HG02610 (cell line): ENCODE measurements around the gene TMEM198.

Source experiments
- ATAC-seq: cut with Tn5 transposase; IDR thresholded peaks from one replicate; pipeline ENCODE4 v1.9.1; 2021; ENCODE audit warnings: mild to moderate bottlenecking, moderate library complexity; ENCODE audit not compliant: unreplicated experiment

The TMEM198 gene

DNA sequence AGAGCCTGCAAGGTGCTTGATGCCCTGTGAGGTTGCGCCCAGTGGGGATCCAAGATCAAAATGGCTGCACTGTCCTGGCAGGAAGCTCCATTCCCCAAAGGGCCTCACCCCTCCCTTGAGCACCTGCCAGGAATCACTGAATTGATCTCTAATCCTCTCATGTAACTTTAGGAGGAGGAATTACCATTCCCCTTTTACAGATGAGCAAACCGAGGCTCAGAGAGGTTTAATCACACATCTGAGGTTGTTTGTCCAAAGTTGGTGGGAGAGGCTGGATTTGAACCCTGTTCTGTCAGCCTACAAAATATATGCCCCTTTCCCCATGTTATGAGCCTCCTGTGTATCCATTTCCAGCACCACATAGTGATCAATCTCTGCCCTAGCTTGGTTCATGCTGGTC, 19.0 kb upstream of the TMEM198 start:
- no peak for ATAC-seq

DNA sequence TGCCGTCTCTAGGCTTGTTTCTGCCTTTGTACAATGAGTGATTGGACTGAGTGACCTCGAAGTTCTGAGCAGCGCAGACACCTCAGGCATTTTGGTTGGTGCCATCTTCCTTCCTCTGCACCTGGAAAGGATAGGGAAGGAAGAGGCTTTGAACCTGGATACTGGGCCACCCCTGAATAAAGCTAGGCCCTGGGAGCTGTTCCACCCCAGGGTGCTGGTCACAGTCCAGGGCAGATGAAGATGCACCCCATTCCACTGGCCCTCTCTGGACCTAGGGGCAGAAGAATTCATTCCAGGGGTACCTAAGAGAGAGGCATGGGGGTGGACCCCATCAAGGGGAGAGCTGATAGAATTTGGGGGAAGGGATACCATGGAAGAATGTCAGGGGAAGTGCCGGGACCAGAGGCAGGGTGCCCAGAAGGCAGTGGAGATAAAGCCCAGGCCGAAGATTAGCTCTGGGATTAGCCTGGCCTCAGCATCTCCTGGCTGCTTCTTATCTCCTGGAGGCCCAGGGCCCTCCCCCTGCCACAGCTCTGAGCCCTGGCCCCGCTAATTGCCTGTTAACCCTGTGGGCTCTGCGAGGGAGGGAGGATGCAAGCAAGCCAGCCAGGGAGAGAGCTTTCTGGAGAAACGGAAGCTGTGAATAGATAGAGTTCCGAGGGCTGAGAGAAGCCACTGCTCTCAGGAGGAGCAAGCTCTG, 18.1 kb upstream of the TMEM198 start:
- ATAC-seq: no peak

DNA sequence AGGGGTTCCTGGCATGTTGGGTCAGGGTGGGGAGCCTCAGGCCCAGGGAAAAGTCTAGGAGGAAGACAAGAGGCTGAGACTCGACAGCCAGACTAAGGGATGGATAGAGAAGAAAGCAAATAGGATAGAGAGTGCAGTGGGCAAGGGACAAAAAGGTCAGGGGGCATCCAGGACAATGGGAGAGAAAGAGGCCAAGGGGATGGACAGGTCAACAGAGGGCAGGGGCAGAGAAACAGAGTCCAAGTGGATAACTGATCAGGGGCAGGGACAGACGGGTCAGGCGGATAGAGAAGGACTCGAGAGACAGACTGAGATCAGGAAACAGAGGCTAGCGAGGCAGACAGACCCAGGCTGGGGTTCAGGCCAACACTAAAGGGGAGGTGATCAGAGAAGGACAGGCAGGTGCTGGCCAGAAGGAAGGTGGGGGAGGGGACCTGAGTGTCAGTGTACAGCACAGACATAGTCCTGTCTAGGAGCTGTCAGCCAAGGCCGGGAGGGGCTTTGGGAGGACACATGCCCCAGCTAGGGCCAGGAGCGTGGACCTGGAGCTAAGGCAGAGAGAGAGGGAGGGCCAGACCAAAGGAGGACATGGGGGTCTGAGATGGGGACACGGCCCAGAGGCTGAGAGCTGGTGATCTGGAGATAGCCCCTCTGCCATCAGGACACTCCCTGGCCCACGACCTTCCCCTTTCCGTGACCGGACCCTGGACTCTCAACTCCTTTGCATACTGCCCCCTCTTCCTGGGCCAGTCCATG, 17.3 kb upstream of the TMEM198 start:
- ATAC-seq: no peak

DNA sequence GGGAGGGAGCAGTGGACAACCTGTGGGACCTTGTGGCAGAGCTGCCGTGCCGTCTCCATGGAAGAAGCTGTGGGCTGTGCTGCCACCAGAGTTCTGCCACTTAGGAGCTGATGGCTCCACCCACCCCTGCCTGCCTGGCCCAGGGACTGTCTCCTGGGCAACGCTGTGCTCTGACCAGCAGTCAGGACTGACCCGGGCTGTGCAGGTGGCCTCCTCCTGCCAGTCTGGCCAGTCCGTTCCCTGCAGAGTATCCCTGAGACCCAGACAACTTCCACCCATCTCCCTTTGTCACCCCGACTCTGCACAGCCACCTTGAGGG, 16.8 kb upstream of the TMEM198 start:
- ATAC-seq: no peak

DNA sequence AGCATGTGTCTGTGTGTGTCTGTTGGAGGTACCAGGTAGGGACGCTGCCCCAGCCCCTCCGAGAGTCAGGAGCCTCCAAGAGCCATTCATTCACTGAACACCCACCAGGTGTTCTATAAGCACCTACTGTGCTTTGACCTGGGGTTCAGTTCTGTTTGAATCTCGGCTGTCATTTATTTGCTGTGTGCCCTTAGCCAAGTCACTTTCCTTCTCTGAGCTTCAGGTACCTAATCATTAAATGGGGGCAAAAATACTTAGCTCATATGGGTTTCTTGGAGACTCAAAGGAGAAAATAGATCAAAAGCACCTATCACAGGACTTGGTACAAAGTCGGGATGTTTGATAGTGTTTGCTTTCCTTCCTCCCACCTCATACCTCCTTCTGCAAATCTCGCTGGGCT, 16.4 kb upstream of the TMEM198 start:
- ATAC-seq: no peak

DNA sequence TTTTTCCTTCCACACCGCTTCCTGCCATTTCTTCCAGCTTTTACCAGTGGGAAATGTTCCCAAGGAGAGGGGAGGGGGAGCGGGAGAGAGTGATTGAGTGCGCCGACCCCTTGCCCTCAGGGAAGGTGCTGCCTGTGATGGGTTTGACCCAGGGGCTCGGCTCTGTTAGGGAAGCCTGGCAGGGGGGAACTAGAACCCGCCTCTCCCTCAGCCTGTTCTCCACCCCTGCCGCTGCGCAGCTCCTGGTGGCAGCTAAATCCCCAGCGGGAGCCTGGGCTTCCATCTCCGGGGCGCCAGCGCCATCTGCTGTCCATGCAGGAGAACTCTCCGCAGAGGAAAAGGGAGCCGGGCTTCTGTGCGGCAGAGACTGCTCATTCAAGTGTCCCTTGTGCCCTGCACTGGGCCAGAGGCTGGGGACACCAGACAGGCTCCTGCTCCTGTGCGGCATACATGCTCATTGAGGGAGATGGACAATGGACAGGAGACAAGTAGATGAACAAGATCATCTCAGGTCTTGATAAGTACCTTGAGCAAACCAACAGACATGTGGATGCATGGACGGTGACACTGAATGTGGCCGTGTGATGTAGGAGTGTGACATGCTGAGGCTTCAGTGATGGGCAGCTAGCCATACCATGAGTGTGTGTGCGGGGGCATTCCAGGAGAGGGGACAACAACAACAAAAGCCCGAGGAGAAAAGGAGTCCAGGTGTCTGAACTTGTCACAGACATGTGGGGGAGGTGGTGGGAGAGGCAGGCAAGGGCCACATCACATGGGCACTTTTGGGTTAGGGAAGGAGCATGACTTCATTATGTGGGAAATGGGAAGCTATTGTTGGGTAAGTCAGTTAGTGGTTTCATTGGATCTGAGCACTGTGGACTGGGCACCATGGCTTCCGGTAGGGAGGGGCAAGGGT, 13.5 kb upstream of the TMEM198 start:
- peak; percentile 82 for ATAC-seq

DNA sequence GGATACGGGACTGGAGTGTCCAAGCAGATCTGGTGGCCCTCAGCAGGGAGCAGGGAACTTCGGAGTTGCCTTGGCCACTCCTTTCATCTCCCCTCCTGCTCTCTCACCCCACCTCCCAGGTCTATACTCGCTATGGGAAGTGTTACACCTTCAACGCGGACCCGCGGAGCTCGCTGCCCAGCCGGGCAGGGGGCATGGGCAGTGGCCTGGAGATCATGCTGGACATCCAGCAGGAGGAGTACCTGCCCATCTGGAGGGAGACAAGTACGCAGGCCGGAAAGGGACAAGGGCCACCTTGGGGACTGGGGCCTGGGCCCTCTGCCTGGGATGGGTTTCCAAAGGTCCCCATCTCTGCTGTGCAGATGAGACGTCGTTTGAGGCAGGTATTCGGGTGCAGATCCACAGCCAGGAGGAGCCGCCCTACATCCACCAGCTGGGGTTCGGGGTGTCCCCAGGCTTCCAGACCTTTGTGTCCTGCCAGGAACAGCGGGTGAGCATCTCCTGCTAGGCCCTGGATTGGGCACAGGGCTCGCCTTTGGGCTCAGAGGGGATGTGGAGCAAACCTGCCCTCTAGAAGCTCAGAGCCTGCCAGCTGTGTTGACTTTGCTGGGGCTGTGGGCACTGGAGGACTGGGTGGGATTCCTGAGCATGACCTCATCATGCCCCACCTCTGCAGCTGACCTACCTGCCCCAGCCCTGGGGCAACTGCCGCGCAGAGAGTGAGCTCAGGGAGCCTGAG, 12.0 kb upstream of the TMEM198 start:
- no peak for ATAC-seq

DNA sequence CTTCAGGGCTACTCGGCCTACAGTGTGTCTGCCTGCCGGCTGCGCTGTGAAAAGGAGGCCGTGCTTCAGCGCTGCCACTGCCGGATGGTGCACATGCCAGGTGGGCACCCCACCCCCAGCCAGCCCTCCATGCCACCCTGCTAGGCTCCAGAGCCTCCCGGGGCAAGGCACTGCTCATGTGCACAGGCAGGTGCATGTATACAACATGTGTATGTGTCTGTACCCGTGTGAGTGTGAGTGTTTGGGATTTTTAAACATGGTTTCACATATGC, 11.5 kb upstream of the TMEM198 start:
- no peak for ATAC-seq

DNA sequence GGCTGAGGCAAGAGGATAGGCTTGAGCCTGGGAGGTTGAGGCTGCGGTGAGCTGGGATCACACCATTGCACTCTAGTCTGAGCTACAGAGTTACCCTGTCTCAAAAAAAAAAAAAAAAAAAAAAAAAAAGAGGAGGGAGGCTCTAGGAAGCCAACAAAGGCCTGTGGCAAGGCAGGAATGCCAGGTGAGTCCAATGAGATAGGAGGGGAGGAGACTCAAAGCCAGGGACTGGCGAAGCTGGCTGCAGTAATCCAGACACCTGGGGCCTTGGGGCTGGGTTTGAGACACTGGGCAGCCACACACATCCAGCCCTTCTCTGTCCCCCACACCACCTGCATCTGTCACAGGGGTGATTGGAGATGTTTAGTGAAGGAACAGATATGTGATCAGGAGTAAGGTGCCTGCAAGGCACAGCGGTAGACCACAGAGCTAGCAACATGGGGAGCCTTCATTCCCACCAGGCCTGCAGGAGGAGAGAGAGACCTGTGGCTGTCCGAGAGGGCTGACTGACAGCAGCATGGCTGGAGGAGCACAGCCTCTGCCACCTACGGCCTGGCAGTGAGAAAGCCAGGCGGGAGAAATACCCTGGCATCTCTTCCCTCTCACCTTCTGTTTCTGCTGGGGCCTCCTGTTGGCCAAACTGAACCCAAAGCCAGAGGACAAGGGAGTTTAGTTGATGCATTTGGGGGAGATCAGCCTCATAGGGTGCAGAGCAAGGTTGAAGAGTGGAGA, 9.7 kb upstream of the TMEM198 start:
- ATAC-seq: no peak

DNA sequence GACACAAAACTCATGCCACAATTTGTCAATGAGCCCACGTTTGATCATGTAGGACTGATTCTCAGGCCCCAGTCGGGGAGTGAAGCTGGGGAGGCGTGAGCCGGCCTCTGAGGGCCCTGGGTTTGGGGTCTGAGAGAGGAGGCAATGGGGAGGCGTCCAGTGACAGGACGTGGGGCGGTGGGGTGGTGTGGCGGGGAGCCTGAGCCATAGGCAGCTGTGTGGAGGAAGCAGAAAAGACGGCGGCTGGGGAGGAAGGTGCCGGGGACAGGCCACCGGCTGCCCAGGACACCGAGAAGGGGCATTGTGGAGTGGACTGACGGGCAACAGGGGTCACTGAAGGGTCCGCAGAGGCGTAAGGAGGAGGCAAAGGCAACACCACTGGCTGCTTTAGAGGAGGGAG, 7.4 kb upstream of the TMEM198 start:
- ATAC-seq: no peak

DNA sequence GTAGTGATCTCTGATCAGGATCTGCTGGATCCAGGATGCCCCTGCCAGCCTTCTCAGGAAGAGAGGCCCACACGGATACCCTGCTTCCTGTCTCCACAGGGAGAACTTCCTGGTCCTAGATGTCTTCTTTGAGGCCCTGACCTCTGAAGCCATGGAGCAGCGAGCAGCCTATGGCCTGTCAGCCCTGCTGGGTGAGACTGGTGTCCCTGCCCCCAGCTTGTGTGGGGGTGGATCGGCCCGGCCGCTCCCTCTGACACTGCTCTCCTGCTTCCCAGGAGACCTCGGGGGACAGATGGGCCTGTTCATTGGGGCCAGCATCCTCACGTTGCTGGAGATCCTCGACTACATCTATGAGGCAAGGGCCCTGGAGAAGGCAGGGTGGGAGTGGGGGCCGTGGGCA, 6.9 kb upstream of the TMEM198 start:
- no peak for ATAC-seq

DNA sequence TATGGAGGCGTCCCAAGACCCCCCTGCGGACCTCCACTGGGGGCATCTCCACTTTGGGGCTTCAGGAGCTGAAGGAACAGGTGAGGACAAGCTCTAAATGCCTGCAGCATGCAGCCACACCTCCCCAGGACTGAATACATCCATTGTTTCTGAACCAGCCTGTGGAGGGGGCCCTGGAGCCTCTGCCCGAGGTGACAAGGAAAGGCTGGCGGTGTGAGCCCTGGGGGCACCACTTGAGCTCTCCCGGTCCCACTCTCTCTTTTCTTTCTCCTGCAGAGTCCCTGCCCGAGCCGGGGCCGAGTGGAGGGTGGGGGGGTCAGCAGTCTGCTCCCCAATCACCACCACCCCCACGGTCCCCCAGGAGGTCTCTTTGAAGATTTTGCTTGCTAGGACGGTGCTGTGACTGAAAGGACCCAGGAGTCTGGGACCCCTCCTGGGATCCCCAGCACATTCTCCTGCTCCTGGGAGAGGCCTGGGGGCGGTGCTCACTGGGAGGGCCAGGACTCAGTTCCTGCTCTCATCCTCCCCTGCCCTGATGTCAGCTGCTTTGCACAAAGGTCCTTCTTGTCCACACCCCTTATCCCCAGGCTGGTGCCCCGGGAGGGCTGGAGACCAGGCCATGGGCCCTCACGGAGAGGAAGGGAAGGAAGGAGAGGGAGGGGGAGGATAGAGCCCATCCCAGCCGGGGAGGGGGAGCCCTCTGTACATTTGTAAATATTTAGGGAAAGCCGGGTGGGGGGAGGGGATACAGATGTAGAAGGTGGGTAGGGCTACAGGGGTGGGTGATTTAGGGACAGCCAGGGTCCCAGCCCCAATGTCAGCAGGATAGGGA, 6.0 kb upstream of the TMEM198 start:
- ATAC-seq: no peak

DNA sequence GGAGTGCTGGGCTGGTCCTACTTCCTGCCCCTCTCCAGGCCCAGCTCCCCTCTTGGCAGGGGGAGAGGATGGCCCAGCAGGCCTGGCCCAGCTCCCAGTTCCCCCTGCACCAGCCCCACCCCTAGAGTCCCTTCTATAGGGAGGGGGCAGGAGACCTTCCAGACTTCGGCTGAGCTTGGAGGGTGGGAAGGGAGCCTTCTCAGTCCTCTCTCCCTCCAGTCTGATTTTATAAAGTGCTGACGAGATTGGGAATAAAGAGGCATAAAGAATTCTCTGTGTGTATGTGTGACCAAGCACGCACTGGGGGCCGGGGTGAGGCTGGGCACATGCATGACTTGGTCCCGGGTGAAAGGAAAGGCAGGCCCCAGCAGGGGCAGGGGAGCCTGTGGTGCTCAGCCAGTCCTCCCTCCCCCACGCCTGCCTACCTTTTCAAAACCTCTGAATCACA, 5.3 kb upstream of the TMEM198 start:
- no peak for ATAC-seq

DNA sequence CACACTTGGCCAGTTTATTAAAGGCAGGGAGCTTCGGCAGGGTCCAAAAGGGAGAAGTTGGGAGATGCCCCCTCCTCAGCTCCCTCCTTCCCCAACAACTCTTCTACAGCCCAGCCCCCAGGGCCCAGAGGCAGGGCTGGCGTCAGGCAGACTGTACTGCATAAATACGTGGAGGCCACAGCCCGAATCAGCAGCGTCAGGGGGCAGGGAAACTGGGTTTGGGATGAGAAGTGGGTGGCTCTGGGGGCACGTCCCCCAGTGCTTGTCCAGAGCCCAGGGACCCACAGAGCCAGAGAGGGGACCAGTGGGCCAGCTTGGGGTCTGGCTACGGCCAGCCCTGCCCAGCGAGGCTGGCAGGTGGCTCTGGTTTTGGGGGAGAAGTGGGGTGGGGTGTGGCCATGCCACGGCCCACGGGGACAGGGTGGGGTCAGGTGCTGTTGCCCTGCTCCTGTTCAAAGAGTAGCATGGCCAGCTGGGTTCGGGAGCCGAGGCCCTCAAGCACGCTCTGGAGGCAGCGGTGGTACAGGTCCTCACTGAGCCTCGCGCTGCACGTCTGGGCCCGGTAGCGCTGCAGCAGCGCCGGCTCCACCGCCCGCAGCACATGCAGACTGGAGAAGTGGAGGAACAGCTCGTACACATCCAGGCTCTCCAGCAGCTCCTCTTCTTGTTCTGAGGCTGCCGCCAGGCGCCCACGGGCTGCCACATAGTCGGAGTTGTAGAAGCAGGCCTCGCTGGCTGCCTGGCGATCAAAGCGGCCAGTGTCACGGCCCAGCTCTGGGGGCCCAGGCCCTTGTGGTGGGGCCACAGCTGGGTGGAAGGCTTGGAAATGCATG, 4.7 kb upstream of the TMEM198 start:
- ATAC-seq: no peak

DNA sequence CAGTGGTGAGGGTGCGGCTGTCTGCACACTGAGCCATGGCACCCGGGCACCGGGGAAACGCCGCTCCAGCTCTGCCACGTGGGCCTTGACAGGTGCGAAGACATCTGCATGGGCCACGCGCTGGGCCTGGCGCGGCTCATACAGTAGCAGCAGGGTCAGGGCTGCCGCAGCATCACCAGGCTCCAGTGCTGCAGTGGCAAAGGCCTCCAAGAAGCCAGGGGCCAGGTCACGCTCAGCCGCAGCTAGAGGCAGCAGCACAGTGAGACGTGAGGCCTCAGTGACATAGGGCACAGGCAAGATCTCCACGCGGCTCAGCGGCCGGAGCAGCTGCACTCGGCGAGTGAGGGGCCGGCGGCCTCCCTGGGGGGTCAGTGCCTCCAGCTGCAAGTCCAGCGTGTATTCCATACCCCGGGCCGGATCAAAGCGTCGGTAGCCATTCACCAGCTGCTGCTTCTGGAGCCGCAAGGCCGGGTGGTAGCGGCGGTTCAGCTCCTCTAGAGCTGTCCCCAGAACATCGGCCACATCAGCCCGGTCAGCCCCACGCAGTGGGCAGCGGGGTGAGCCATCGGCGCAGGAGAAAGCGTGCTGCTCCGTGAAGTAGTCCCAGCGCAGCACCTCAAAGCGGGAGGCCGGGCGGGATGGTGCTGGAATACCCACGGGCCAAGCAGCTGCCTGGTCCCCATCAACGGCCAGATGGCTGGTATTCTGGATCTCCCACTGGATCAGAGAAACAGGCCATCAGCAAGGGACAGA, 3.7 kb upstream of the TMEM198 start:
- ATAC-seq: no peak

DNA sequence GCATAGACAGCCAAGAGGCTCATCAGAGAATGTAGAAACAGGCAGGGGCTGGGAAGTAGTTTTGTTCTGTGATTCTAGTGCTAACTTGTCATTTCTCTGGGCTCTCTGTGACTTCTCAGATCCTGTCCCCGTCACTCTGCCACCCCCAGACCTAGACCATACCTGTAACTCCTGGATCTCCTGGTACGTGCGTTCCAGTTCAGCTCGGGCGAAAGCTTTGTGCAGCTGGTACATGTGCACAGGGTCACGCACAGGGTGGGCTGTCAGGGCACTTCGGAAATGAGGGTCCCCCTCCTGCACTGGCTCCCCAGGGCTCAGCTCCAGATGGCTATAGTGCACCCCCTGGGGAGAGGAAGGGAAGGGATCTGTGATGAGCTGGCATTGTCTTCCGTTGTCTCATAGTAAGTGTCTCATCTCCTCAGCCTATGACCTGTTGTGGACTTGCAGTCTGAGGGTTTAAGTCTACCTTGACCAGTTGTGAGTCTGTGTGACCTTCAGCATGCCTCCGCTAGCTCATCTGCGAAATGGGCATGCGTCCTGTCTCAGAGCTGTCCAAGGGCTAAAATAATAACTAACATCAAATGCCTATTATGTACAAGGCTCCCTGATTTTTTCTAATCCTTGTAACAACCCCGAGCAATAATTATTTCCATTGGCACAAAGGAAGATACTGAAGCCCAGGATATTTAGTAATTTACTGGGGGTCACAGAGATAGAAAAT, 2.9 kb upstream of the TMEM198 start:
- no peak for ATAC-seq

DNA sequence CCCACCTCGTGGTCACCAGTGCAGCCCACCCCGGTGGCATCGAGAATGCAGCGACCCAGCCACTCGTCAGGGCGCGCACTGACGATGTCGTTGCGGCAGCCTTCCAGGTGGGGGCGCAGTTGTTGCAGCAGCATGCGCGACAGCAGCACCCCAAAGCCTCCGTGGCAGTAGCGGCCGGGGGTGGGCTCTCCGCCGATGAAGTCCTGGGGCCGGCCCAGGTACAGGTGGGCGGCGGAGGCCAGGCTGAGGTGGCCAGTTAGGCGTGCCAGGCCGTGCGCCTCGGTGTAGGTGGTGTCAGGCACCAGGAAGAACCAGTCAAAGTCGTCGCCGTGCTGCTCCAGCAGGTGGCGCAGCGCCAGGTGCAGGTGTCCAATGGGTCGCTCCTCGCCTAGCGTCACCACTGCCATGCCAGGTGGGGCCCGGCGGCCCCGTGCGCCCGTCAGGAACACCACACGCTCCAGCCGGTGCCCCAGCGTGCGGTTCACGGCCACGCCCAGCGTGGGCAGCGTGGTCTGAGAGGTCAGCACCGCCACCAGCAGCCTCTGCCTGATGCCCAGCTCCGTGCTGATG, 2.1 kb upstream of the TMEM198 start:
- peak; percentile 53 for ATAC-seq
